Keratinocyte (primary cell): ENCODE measurements around the gene POLE3. TPM values are rescaled to one million over a fixed set of nuclear protein-coding genes. Genes with fewer than 3 reads are reported as not detected.

Experiments used
- DNase-seq: peaks from one replicate; pipeline ENCODE4 v3.0.0-alpha.2; 2011; ENCODE audit warnings: low read depth, missing footprints, low spot score
- FAIRE-seq: peaks from 2 replicates; lab custom pipeline; 2011; peaks lifted over from hg19 to GRCh38; lab: Jason Lieb, UNC
- H2AFZ ChIP-seq: 2 replicates; pipeline ENCODE4 v1.6.0; 2012; ENCODE audit warnings: low read length, control low read depth, inconsistent platforms; ENCODE audit not compliant: control insufficient read depth
- H3K27ac ChIP-seq: 2 replicates; pipeline ENCODE4 v1.5.1; 2011; ENCODE audit warnings: low read length; ENCODE audit not compliant: control insufficient read depth, insufficient read depth
- H3K27me3 ChIP-seq: 3 replicates; pipeline ENCODE4 v1.6.0; 2011; ENCODE audit warnings: low read length; ENCODE audit not compliant: control insufficient read depth, insufficient read depth; ENCODE audit errors: extremely low read depth
- H3K36me3 ChIP-seq, 2 experiments: 2 replicates in 1 of 2; 3 replicates in 1 of 2; pipeline ENCODE4 v1.5.1; 2011; ENCODE audit warnings: low read length in 2 of 2, mild to moderate bottlenecking in 1 of 2; ENCODE audit not compliant: control insufficient read depth in 2 of 2, insufficient read depth in 2 of 2; ENCODE audit errors: extremely low read depth in 1 of 2
- H3K4me1 ChIP-seq: 3 replicates; pipeline ENCODE4 v1.5.1; 2011; ENCODE audit warnings: low read length; ENCODE audit not compliant: control insufficient read depth, insufficient read depth; ENCODE audit errors: extremely low read depth
- H3K4me2 ChIP-seq: 3 replicates; pipeline ENCODE4 v1.6.0; 2011; ENCODE audit warnings: low read depth, low read length; ENCODE audit not compliant: control insufficient read depth, insufficient read depth; ENCODE audit errors: extremely low read depth
- H3K4me3 ChIP-seq, 3 experiments: fragments of 200-600 bp in 1 of 3; sonication (generic) in 1 of 3; 2 replicates in 2 of 3; 3 replicates in 1 of 3; pipeline ENCODE4 v1.5.1; 2011 to 2016; ENCODE audit warnings: low read length in 3 of 3, mild to moderate bottlenecking in 3 of 3, control low read depth in 2 of 3, inconsistent platforms in 1 of 3, low read depth in 1 of 3, mixed read lengths in 1 of 3, mixed run types in 1 of 3, moderate library complexity in 1 of 3; ENCODE audit not compliant: control insufficient read depth in 2 of 3, insufficient read depth in 2 of 3; ENCODE audit errors: extremely low read depth in 1 of 3
- H3K79me2 ChIP-seq: 2 replicates; pipeline ENCODE4 v1.6.0; 2012; ENCODE audit warnings: low read length; ENCODE audit not compliant: control insufficient read depth, insufficient read depth
- H3K9ac ChIP-seq: 3 replicates; pipeline ENCODE4 v1.6.0; 2011; ENCODE audit warnings: low read length; ENCODE audit not compliant: control insufficient read depth, insufficient read depth; ENCODE audit errors: extremely low read depth
- H3K9me1 ChIP-seq: 3 replicates; pipeline ENCODE4 v1.6.0; 2011; ENCODE audit warnings: low read length; ENCODE audit not compliant: control insufficient read depth, insufficient read depth; ENCODE audit errors: extremely low read depth
- H3K9me3 ChIP-seq: 2 replicates; pipeline ENCODE4 v1.5.1; 2012; ENCODE audit warnings: low read depth, low read length; ENCODE audit not compliant: control insufficient read depth
- H4K20me1 ChIP-seq: 3 replicates; pipeline ENCODE4 v1.6.0; 2011; ENCODE audit warnings: low read length; ENCODE audit not compliant: control insufficient read depth, insufficient read depth; ENCODE audit errors: extremely low read depth
- EZH2 ChIP-seq: IDR thresholded peaks from one replicate; pipeline ENCODE4 v1.6.1; 2012; ENCODE audit warnings: inconsistent platforms, mild to moderate bottlenecking, low read length, moderate library complexity
- dilution Hi-C: fragments of 300-500 bp; cut with MboI; formaldehyde crosslinking; loops from one replicate; pipeline ENCODE4 v1.7.0; 2020; ENCODE audit warnings: low sequenced_read_pairs; ENCODE audit not compliant: extremely low pct_ligation_motif_present
- polyA plus RNA-seq, 5 experiments: library from polyadenylated mRNA; depleted of rRNA in 3 of 5; stranded (reverse) in 3 of 5; stranded (forward) in 1 of 5; unstranded in 1 of 5; fragments of >200 nt; gene quantifications; 1 replicate in 1 of 5; 2 replicates in 3 of 5; 3 replicates in 1 of 5; pipeline versions ENCODE4 v1.2.1 to v1.2.3, GENCODE V29; 2011 to 2012; ENCODE audit warnings: missing spikeins in 2 of 5, low read depth in 1 of 5, low replicate concordance in 1 of 5
- TF ChIP-seq, protein P1 (sequence below), 3 experiments: IDR thresholded peaks in 1 of 3; conservative IDR thresholded peaks in 1 of 3; optimal IDR thresholded peaks in 1 of 3; 2 replicates in 2 of 3; 3 replicates in 1 of 3; pipeline versions ENCODE3 to v1.5.1; 2011; ENCODE audit warnings: low read length in 3 of 3, mild to moderate bottlenecking in 3 of 3, moderate library complexity in 2 of 3, control low read depth in 1 of 3, inconsistent platforms in 1 of 3; ENCODE audit not compliant: insufficient read depth in 2 of 3; ENCODE audit errors: extremely low read depth in 1 of 3

Gene POLE3
- polyA plus RNA-seq, 1 donor (not counting 4 experiments of a cell fraction or from before 2014, with no cell fraction given), result 77.2 TPM

DNA sequence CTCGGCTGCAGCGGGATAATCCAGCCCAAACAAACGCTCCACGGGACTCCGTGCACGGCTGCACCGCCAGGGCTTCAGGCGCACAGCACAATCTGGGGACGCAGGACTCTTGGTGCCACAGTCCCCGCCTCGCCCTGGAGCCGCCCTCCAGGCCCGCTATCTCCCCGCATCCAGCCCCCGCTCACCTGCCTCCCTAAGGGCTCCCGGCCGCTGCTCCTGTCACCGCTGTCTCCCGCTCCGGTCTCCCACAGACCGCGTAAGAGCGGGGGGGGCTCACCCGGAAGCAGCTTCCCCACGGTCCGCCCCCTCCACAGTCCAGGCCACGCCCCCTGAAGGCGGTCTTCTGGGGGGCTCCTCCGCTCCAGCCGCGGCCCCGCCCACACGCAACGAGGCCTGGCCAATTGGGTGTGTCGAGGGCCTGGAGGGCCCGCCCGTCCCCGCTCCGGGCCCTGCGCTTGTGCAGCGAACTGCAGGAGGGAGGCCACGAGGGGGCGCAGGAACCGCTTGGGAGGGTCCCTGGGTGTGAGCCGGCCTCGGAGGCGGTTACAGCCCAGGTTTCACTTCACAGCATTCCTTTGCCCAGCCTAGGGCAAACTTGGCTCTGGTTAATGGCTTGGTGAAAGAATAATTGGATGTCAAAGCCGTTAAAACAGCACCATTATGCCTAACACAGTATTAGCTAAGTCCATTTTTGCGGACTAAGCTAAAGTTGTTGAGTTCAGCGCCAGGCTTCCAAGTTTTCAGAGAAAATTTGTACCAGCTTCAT is 9.3 kb downstream of the POLE3 start, which contains the start of gene ALAD:
Gene ALAD (minus strand): TSS at position 258 of the 766 bp plus-strand sequence. CDS start 7,725 bp downstream, outside the sequence.
- H3K9me3 ChIP-seq, result no peaks in the 10 kb centered on the region
- H3K4me1 ChIP-seq, result peaks cover 25% of the 10 kb centered on the region
- no peaks in the 10 kb centered on the region for H3K36me3 ChIP-seq
- no peaks in the 10 kb centered on the region for H3K79me2 ChIP-seq
- no peaks in the 10 kb centered on the region for H4K20me1 ChIP-seq
- TF ChIP-seq EZH2, result no peak
- TF ChIP-seq, protein P1, sequence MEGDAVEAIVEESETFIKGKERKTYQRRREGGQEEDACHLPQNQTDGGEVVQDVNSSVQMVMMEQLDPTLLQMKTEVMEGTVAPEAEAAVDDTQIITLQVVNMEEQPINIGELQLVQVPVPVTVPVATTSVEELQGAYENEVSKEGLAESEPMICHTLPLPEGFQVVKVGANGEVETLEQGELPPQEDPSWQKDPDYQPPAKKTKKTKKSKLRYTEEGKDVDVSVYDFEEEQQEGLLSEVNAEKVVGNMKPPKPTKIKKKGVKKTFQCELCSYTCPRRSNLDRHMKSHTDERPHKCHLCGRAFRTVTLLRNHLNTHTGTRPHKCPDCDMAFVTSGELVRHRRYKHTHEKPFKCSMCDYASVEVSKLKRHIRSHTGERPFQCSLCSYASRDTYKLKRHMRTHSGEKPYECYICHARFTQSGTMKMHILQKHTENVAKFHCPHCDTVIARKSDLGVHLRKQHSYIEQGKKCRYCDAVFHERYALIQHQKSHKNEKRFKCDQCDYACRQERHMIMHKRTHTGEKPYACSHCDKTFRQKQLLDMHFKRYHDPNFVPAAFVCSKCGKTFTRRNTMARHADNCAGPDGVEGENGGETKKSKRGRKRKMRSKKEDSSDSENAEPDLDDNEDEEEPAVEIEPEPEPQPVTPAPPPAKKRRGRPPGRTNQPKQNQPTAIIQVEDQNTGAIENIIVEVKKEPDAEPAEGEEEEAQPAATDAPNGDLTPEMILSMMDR (optimal IDR thresholded peaks at IDR 0.05 in 1 of 3, IDR thresholded peaks at IDR 0.05 in 1 of 3, conservative IDR thresholded peaks at IDR 0.05 in 1 of 3; ENCODE audit: extremely low read depth in 1 of 3, insufficient read depth in 2 of 3, low read length in 3 of 3), result peak; percentile 88 to 95 (median 88)
- dilution Hi-C loops, result loop anchor here (10.0 kb wide), 1 partner anchor 56 kb away; the partner anchor contains the start of genes BSPRY and WDR31
- no peaks in the 10 kb centered on the region for H3K9me1 ChIP-seq
- peak within 1 kb of the TSS; percentile 64 for H3K9ac ChIP-seq
- H3K27me3 ChIP-seq, result no peaks in the 10 kb centered on the region
- peak within 1 kb of the TSS; percentile 78 to 85 (median 78) for H3K4me3 ChIP-seq
- H3K27ac ChIP-seq, result peak within 1 kb of the TSS; percentile 61
- H3K4me2 ChIP-seq, result peak within 1 kb of the TSS; percentile 97
- DNase-seq, result peak; percentile 87
- peak; percentile 52 for FAIRE-seq
- peak within 1 kb of the TSS; percentile 95 for H2AFZ ChIP-seq

DNA sequence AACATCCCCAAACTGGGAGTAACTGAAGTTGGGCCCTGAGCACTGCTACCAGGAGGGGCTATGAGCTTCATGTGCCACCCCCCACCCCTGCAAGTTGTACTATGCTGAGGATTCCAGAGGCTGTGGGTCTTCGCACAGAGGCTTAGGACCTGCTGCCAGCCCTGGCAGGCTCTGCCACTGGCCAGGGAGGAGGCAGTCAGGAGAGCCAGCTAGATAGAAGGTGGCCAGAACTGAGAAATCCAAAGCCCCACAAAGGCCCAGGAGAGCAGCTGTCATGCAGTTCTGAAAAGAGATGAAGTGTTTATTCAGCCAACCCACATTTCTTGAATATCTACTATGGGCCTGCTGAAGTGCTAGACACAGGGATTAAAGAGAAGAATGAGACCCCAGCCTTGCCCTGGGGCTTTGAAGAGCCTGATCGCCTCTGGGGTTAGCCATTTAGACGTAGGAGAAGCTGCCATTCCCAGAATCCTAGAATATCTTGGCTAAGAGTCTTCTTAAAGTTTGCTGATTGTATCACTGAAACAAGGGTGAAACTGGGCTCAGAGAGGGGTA is 10.8 kb downstream of the POLE3 start:
- dilution Hi-C loops, result loop anchor here (10.0 kb wide), 1 partner anchor 55 kb away; the partner anchor contains the start of genes BSPRY and WDR31
- Histone ChIP-seq H3K9ac (no peak overlapping the region), H3K9me1 (no peaks in the 10 kb centered on the region), H3K4me3 (no peak overlapping the region), H3K4me2 (peak overlapping the region; percentile 71), H3K4me1 (peaks cover 25% of the 10 kb centered on the region), H3K27me3 (no peaks in the 10 kb centered on the region), H4K20me1 (no peaks in the 10 kb centered on the region), H3K9me3 (no peaks in the 10 kb centered on the region), H2AFZ (no peak overlapping the region), H3K79me2 (no peaks in the 10 kb centered on the region), H3K27ac (no peak overlapping the region), H3K36me3 (peaks cover 0 to 2% of the 10 kb centered on the region in 2 experiments)
- DNase-seq (no peak), FAIRE-seq (no peak)
- TF ChIP-seq, protein P1 (optimal IDR thresholded peaks at IDR 0.05 in 1 of 3, IDR thresholded peaks at IDR 0.05 in 1 of 3, conservative IDR thresholded peaks at IDR 0.05 in 1 of 3; ENCODE audit: extremely low read depth in 1 of 3, insufficient read depth in 2 of 3, low read length in 3 of 3), result no peak
- no peak for TF ChIP-seq EZH2
